H9 (cell line): ENCODE results near the gene CFAP97D1. TPM values are rescaled to one million over a fixed set of nuclear protein-coding genes. Genes with fewer than 3 reads are reported as not detected.

Source experiments
- DNase-seq: peaks from one replicate; pipeline ENCODE4 v3.0.0-alpha.2; 2017
- H2AFZ ChIP-seq: one replicate; pipeline ENCODE4 v1.6.1; 2013; ENCODE audit warnings: mild to moderate bottlenecking, low read length, control low read depth, moderate library complexity
- H2AK5ac ChIP-seq: 2 replicates; pipeline ENCODE4 v1.6.1; 2013; ENCODE audit warnings: low read length, control low read depth, mixed read lengths; ENCODE audit not compliant: insufficient read length
- H2BK120ac ChIP-seq: one replicate; pipeline ENCODE4 v1.6.1; 2013; ENCODE audit warnings: low read depth, mild to moderate bottlenecking, low read length, control low read depth, inconsistent platforms; ENCODE audit not compliant: poor library complexity, severe bottlenecking
- H2BK12ac ChIP-seq: 2 replicates; pipeline ENCODE4 v1.6.1; 2013; ENCODE audit warnings: low read length, control low read depth, mixed read lengths, low read depth; ENCODE audit not compliant: insufficient read length
- H2BK15ac ChIP-seq: 2 replicates; pipeline ENCODE4 v1.6.1; 2013; ENCODE audit warnings: low read depth, low read length, control low read depth
- H2BK20ac ChIP-seq: one replicate; pipeline ENCODE4 v1.6.1; 2013; ENCODE audit warnings: low read depth, mild to moderate bottlenecking, low read length, control low read depth, inconsistent platforms; ENCODE audit not compliant: poor library complexity, severe bottlenecking
- H2BK5ac ChIP-seq: 2 replicates; pipeline ENCODE4 v1.6.1; 2013; ENCODE audit warnings: low read length, control low read depth, mixed read lengths; ENCODE audit not compliant: insufficient read length
- H3K14ac ChIP-seq: 2 replicates; pipeline ENCODE4 v1.6.1; 2013; ENCODE audit warnings: low read length, control low read depth; ENCODE audit not compliant: insufficient read depth
- H3K18ac ChIP-seq: 2 replicates; pipeline ENCODE4 v1.6.1; 2013; ENCODE audit warnings: low read depth, mild to moderate bottlenecking, mixed read lengths, low read length, control low read depth; ENCODE audit not compliant: insufficient read length
- H3K23ac ChIP-seq: 2 replicates; pipeline ENCODE4 v1.6.1; 2013; ENCODE audit warnings: low read length, control low read depth, mixed read lengths, low read depth; ENCODE audit not compliant: insufficient read length
- H3K23me2 ChIP-seq: 2 replicates; pipeline ENCODE4 v1.6.1; 2013; ENCODE audit warnings: low read depth, mild to moderate bottlenecking, mixed read lengths, low read length, control low read depth; ENCODE audit not compliant: insufficient read length, poor library complexity, severe bottlenecking
- H3K27ac ChIP-seq: 2 replicates; pipeline ENCODE4 v1.5.1; 2013; ENCODE audit warnings: low read length, control low read depth, mixed read lengths, low read depth; ENCODE audit not compliant: insufficient read length
- H3K27me3 ChIP-seq: 2 replicates; pipeline ENCODE4 v1.6.1; 2013; ENCODE audit warnings: low read length, control low read depth, inconsistent platforms; ENCODE audit not compliant: insufficient read depth
- H3K4ac ChIP-seq: 2 replicates; pipeline ENCODE4 v1.6.1; 2013; ENCODE audit warnings: low read depth, mild to moderate bottlenecking, control low read depth, inconsistent platforms, low read length, moderate library complexity
- H3K4me1 ChIP-seq: 2 replicates; pipeline ENCODE4 v1.6.1; 2013; ENCODE audit warnings: low read length, control low read depth, inconsistent platforms; ENCODE audit not compliant: insufficient read depth
- H3K4me2 ChIP-seq: 2 replicates; pipeline ENCODE4 v1.6.1; 2013; ENCODE audit warnings: low read length, control low read depth, mixed read lengths; ENCODE audit not compliant: insufficient read length, insufficient read depth
- H3K56ac ChIP-seq: 2 replicates; pipeline ENCODE4 v1.6.1; 2013; ENCODE audit warnings: low read depth, mild to moderate bottlenecking, mixed read lengths, low read length, control low read depth; ENCODE audit not compliant: insufficient read length
- H3K79me1 ChIP-seq: 2 replicates; pipeline ENCODE4 v1.6.1; 2013; ENCODE audit warnings: low read depth, mild to moderate bottlenecking, moderate library complexity, low read length, control low read depth, inconsistent platforms; ENCODE audit not compliant: insufficient read depth, poor library complexity, severe bottlenecking
- H3K79me2 ChIP-seq: 2 replicates; pipeline ENCODE4 v1.6.1; 2013; ENCODE audit warnings: low read length, control low read depth, inconsistent platforms; ENCODE audit not compliant: insufficient read depth
- H3K9ac ChIP-seq: 2 replicates; pipeline ENCODE4 v1.6.1; 2013; ENCODE audit warnings: low read length, control low read depth, mixed read lengths; ENCODE audit not compliant: insufficient read length; ENCODE audit errors: extremely low read depth
- H3K9me3 ChIP-seq: one replicate; pipeline ENCODE4 v1.6.1; 2013; ENCODE audit warnings: low read depth, low read length, inconsistent platforms; ENCODE audit not compliant: control insufficient read depth
- H3T11ph ChIP-seq: one replicate; pipeline ENCODE4 v1.6.1; 2013; ENCODE audit warnings: mild to moderate bottlenecking, low read length, control low read depth, inconsistent platforms
- H4K20me1 ChIP-seq: one replicate; pipeline ENCODE4 v1.6.1; 2013; ENCODE audit not compliant: control insufficient read depth, insufficient read length, insufficient read depth
- H4K5ac ChIP-seq: 2 replicates; pipeline ENCODE4 v1.6.1; 2013; ENCODE audit warnings: low read depth, mild to moderate bottlenecking, mixed read lengths, low read length, control low read depth; ENCODE audit not compliant: insufficient read length
- H4K8ac ChIP-seq: replicated peaks from 2 replicates; pipeline ENCODE4 v1.6.1; 2013; ENCODE audit warnings: low read length, control low read depth, mixed read lengths, low read depth; ENCODE audit not compliant: insufficient read length
- H4K91ac ChIP-seq: 2 replicates; pipeline ENCODE4 v1.6.1; 2013; ENCODE audit warnings: low read depth, mild to moderate bottlenecking, moderate library complexity, mixed read lengths, low read length, control low read depth; ENCODE audit not compliant: insufficient read length
- H3K27ac Mint-ChIP-seq, 3 experiments: 2 replicates in 2 of 3; 3 replicates in 1 of 3; pipeline ENCODE4 v1.8.0; 2020 to 2021; ENCODE audit warnings: mixed read lengths in 3 of 3, mild to moderate bottlenecking in 1 of 3, moderate library complexity in 1 of 3
- H3K27me3 Mint-ChIP-seq: 2 replicates; pipeline ENCODE4 v1.8.0; 2021; ENCODE audit warnings: low read depth, mild to moderate bottlenecking, moderate library complexity, mixed read lengths
- H3K36me3 Mint-ChIP-seq, 3 experiments: 2 replicates in 2 of 3; 3 replicates in 1 of 3; pipeline ENCODE4 v1.8.0; 2020 to 2021; ENCODE audit warnings: low read depth in 3 of 3, mixed read lengths in 3 of 3; ENCODE audit not compliant: insufficient read depth in 1 of 3
- H3K4me1 Mint-ChIP-seq, 2 experiments: 2 replicates each; pipeline ENCODE4 v1.8.0; 2020; ENCODE audit warnings: mixed read lengths in 2 of 2
- H3K4me3 Mint-ChIP-seq, 2 experiments: 2 replicates in 1 of 2; 3 replicates in 1 of 2; pipeline ENCODE4 v1.8.0; 2020 to 2021; ENCODE audit warnings: mild to moderate bottlenecking in 2 of 2, mixed read lengths in 2 of 2, moderate library complexity in 1 of 2
- H3K9me3 Mint-ChIP-seq, 2 experiments: 2 replicates in 1 of 2; 3 replicates in 1 of 2; pipeline ENCODE4 v1.8.0; 2020; ENCODE audit warnings: mild to moderate bottlenecking in 2 of 2, mixed read lengths in 2 of 2, moderate library complexity in 1 of 2
- WGBS: extraction: QIAGEN DNeasy Blood & Tissue Kit; methylation state at CpG from one replicate; pipeline ENCODE4 v1.1.7; 2013; ENCODE audit warnings: missing lambda C conversion rate, low lambda C conversion rate, mixed read lengths; ENCODE audit not compliant: insufficient read length; ENCODE audit errors: extremely low coverage; 5-methylcytosine and 5-hydroxymethylcytosine counted together
- total RNA-seq: library from RNA; stranded (reverse); gene quantifications from 2 replicates; pipeline ENCODE4 v1.2.1, GENCODE V29; 2021
- TF ChIP-seq, protein P1 (sequence below): fragments of 200-600 bp; sonication (generic); conservative IDR thresholded peaks from 3 replicates; pipeline ENCODE4 v1.8.0; 2021; ENCODE audit warnings: antibody characterized with exemption, mild to moderate bottlenecking

The CFAP97D1 gene
- total RNA-seq, 1 experiment from 2014 or later: not detected

DNA sequence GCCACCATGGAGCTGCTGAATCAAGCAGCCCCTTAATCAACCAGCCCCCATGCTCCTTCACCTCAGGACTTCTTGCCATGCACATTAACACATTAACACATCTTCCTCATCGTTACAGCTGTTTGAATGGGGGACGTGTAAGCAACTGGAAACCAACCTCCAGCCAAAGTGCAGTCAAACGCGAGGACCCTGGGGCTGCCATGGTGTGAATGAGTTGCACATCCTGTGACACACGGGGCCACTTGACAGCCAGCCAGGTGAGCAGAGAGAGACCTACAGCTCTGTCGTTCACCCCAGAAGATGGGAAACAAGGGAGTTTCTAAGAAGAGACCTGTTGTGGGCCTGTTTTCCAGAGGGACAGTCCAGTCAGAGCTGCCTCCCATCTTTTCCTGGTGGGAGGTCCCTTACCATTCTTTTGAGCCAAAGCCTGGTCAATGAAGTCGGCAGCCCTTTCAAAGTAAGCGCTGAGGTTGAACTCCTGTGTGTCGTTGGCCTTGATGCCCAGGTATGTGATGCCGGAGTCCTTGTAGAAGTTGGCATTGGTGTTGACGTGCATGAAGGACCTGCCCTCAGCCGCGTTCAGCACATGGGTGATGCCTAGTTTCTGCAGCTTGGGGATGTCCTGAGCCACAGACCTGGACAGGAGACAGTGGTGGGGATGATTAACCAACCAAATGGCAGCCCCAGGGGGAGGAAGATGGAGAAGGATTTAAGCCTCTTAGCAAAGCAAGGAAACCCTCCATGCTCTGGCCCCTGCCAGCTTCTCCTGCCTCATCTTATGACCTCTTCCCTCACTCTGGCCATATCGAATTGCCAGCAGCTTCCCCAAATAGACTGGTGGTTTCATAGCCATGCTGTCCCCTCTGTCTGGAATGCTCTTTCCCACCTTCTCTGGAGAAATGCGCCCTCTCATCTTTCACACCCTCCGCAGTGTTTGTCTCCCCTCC, 5.7 kb upstream of the CFAP97D1 start:
- Histone ChIP-seq H4K91ac (no peak overlapping the region), H2BK20ac (no peak overlapping the region), H3K9me3 (no peaks in the 10 kb centered on the region), H4K20me1 (no peaks in the 10 kb centered on the region), H3K79me1 (no peaks in the 10 kb centered on the region), H3K23ac (no peak overlapping the region), H2AFZ (no peak overlapping the region), H2BK15ac (no peak overlapping the region), H3K9ac (no peak overlapping the region), H2BK5ac (no peak overlapping the region), H2BK12ac (no peak overlapping the region), H3K27ac (no peak overlapping the region), H4K8ac (no peak overlapping the region), H3K4ac (no peak overlapping the region), H2BK120ac (no peak overlapping the region), H3K14ac (no peak overlapping the region), H3K4me1 (no peaks in the 10 kb centered on the region), H4K5ac (no peak overlapping the region), H3K27me3 (no peaks in the 10 kb centered on the region), H3T11ph (no peak overlapping the region), H3K56ac (no peak overlapping the region), H3K79me2 (no peaks in the 10 kb centered on the region), H3K4me2 (no peak overlapping the region), H2AK5ac (no peak overlapping the region), H3K18ac (no peak overlapping the region), H3K23me2 (peaks cover 5% of the 10 kb centered on the region)
- no peak overlapping the region for H3K4me3 Mint-ChIP-seq
- no peaks in the 10 kb centered on the region for H3K9me3 Mint-ChIP-seq
- H3K36me3 Mint-ChIP-seq: peaks cover 4 to 50% (median 43%) of the 10 kb centered on the region in 3 experiments
- H3K27ac Mint-ChIP-seq: no peak overlapping the region
- no CpG with 5 or more reads among the region's 16 CpGs for whole genome bisulfite sequencing
- peaks cover 3 to 4% of the 10 kb centered on the region in 2 experiments for H3K4me1 Mint-ChIP-seq
- peaks cover 5% of the 10 kb centered on the region for H3K27me3 Mint-ChIP-seq
- TF ChIP-seq, protein P1, sequence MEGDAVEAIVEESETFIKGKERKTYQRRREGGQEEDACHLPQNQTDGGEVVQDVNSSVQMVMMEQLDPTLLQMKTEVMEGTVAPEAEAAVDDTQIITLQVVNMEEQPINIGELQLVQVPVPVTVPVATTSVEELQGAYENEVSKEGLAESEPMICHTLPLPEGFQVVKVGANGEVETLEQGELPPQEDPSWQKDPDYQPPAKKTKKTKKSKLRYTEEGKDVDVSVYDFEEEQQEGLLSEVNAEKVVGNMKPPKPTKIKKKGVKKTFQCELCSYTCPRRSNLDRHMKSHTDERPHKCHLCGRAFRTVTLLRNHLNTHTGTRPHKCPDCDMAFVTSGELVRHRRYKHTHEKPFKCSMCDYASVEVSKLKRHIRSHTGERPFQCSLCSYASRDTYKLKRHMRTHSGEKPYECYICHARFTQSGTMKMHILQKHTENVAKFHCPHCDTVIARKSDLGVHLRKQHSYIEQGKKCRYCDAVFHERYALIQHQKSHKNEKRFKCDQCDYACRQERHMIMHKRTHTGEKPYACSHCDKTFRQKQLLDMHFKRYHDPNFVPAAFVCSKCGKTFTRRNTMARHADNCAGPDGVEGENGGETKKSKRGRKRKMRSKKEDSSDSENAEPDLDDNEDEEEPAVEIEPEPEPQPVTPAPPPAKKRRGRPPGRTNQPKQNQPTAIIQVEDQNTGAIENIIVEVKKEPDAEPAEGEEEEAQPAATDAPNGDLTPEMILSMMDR: no peak
- DNase-seq: no peak
